NT2/D1 (cell line): ENCODE data around the gene RBP7.

ENCODE experiments used
- DNase-seq: peaks from one replicate; pipeline ENCODE4 v3.0.0-alpha.2; 2011; ENCODE audit warnings: low read depth, low spot score
- H3K27me3 ChIP-seq: 2 replicates; pipeline ENCODE4 v1.6.0; 2011; ENCODE audit warnings: mild to moderate bottlenecking; ENCODE audit not compliant: insufficient read length, insufficient read depth
- H3K36me3 ChIP-seq: 2 replicates; pipeline ENCODE4 v1.6.1; 2011; ENCODE audit warnings: mild to moderate bottlenecking, low read length, mixed read lengths; ENCODE audit not compliant: insufficient read depth, insufficient read length
- H3K4me1 ChIP-seq: 2 replicates; pipeline ENCODE4 v1.5.1; 2011; ENCODE audit not compliant: insufficient read depth, insufficient read length
- H3K4me3 ChIP-seq: 2 replicates; pipeline ENCODE4 v1.5.1; 2011; ENCODE audit warnings: low read depth; ENCODE audit not compliant: insufficient read length
- H3K9ac ChIP-seq: 2 replicates; pipeline ENCODE4 v1.6.0; 2011; ENCODE audit warnings: low read depth; ENCODE audit not compliant: insufficient read length
- H3K9me3 ChIP-seq: 2 replicates; pipeline ENCODE4 v1.5.1; 2011; ENCODE audit warnings: mild to moderate bottlenecking, low read length; ENCODE audit not compliant: insufficient read depth
- SUZ12 ChIP-seq: IDR thresholded peaks from 2 replicates; pipeline ENCODE4 v1.6.1; 2011; ENCODE audit not compliant: insufficient read length, insufficient read depth; ENCODE audit errors: extremely low read depth
- YY1 ChIP-seq: IDR thresholded peaks from 2 replicates; pipeline ENCODE4 v1.6.1; 2011; ENCODE audit not compliant: insufficient read length, insufficient read depth
- ZNF274 ChIP-seq: IDR thresholded peaks from 2 replicates; pipeline ENCODE4 v1.6.1; 2011; ENCODE audit warnings: mild to moderate bottlenecking, low read depth, low read length

The RBP7 gene

GRCh38 chr1:10042746-10043145 is 45.7 kb downstream of the RBP7 start:
- Histone ChIP-seq H3K27me3 (no peaks in the 10 kb centered on the region), H3K4me1 (peaks cover 2% of the 10 kb centered on the region), H3K9ac (no peak overlapping the region), H3K36me3 (peaks cover 26% of the 10 kb centered on the region), H3K9me3 (no peaks in the 10 kb centered on the region), H3K4me3 (no peak overlapping the region)
- no peak for TF ChIP-seq ZNF274
- no peak for DNase-seq

GRCh38 chr1:10045480-10046355 is 48.7 kb downstream of the RBP7 start:
- DNase-seq: no peak
- Histone ChIP-seq H3K27me3 (no peaks in the 10 kb centered on the region), H3K9ac (no peak overlapping the region), H3K4me1 (peaks cover 2% of the 10 kb centered on the region), H3K4me3 (no peak overlapping the region), H3K9me3 (no peaks in the 10 kb centered on the region), H3K36me3 (peaks cover 24% of the 10 kb centered on the region)
- no peak for TF ChIP-seq YY1
- TF ChIP-seq ZNF274: no peak
- TF ChIP-seq SUZ12: no peak

GRCh38 chr1:10046356-10047085 is 49.5 kb downstream of the RBP7 start:
- Histone ChIP-seq H3K9me3 (no peaks in the 10 kb centered on the region), H3K36me3 (peaks cover 28% of the 10 kb centered on the region), H3K9ac (no peak overlapping the region), H3K4me1 (peaks cover 2% of the 10 kb centered on the region), H3K4me3 (no peak overlapping the region), H3K27me3 (no peaks in the 10 kb centered on the region)
- no peak for DNase-seq
- no peak for TF ChIP-seq ZNF274
- TF ChIP-seq SUZ12: no peak
- no peak for TF ChIP-seq YY1

GRCh38 chr1:10048601-10049000 is 51.6 kb downstream of the RBP7 start:
- no peak for DNase-seq
- H3K4me1 ChIP-seq: peaks cover 2% of the 10 kb centered on the region
- TF ChIP-seq SUZ12 (no peak), ZNF274 (no peak), YY1 (no peak)
- H3K36me3 ChIP-seq: peaks cover 25% of the 10 kb centered on the region
- no peaks in the 10 kb centered on the region for H3K27me3 ChIP-seq
- no peaks in the 10 kb centered on the region for H3K9me3 ChIP-seq
- H3K9ac ChIP-seq: no peak overlapping the region
- no peak overlapping the region for H3K4me3 ChIP-seq

- H3K9me3 ChIP-seq: no peaks in the 10 kb centered on the region
- no peaks in the 10 kb centered on the region for H3K27me3 ChIP-seq
- no peaks in the 10 kb centered on the region for H3K4me1 ChIP-seq
- H3K9ac ChIP-seq: no peak overlapping the region
- no peak overlapping the region for H3K4me3 ChIP-seq
- no peak for TF ChIP-seq SUZ12
- no peak for TF ChIP-seq ZNF274
- no peak for TF ChIP-seq YY1
- DNase-seq: no peak
- H3K36me3 ChIP-seq: peaks cover 20% of the 10 kb centered on the region
Observed at GRCh38 chr1:10050611-10051010, 53.6 kb downstream of the RBP7 start.

GRCh38 chr1:10051656-10052055 is 54.6 kb downstream of the RBP7 start:
- Histone ChIP-seq H3K4me3 (no peak overlapping the region), H3K9me3 (no peaks in the 10 kb centered on the region), H3K27me3 (no peaks in the 10 kb centered on the region), H3K36me3 (peaks cover 18% of the 10 kb centered on the region), H3K4me1 (no peaks in the 10 kb centered on the region), H3K9ac (no peak overlapping the region)
- no peak for TF ChIP-seq SUZ12
- TF ChIP-seq YY1: no peak
- TF ChIP-seq ZNF274: no peak
- no peak for DNase-seq

GRCh38 chr1:10052347-10052746 is 55.3 kb downstream of the RBP7 start:
- no peak overlapping the region for H3K4me3 ChIP-seq

More at GRCh38 chr1:10052347-10052746, 55.3 kb downstream of the RBP7 start:
- Histone ChIP-seq H3K27me3 (no peaks in the 10 kb centered on the region), H3K9ac (no peak overlapping the region), H3K36me3 (peaks cover 16% of the 10 kb centered on the region), H3K9me3 (no peaks in the 10 kb centered on the region), H3K4me1 (no peaks in the 10 kb centered on the region)
- TF ChIP-seq YY1 (no peak), SUZ12 (no peak), ZNF274 (no peak)
- DNase-seq: no peak
